ENCODE measurements around the gene SH3PXD2B.

SH3PXD2B gene

GRCh38 chr5:172380301-172380986 is 73.9 kb downstream of the SH3PXD2B start:
- no peak for TF ChIP-seq CTCF (IDR thresholded peaks at IDR 0.05)
- TF ChIP-seq ZFX (IDR thresholded peaks at IDR 0.05; ENCODE audit: borderline replicate concordance): no peak
- H3K27ac ChIP-seq: peak overlapping the region; percentile 81

- H3K27ac ChIP-seq: no peak overlapping the region
- no peak for TF ChIP-seq ZFX (IDR thresholded peaks at IDR 0.05; ENCODE audit: borderline replicate concordance)
- TF ChIP-seq CTCF (IDR thresholded peaks at IDR 0.05): no peak
These were observed 74.8 kb downstream of the SH3PXD2B start for GRCh38 chr5:172379481-172379880.

GRCh38 chr5:172377856-172378255 is 76.5 kb downstream of the SH3PXD2B start:
- TF ChIP-seq CTCF (IDR thresholded peaks at IDR 0.05) (no peak), ZFX (IDR thresholded peaks at IDR 0.05; ENCODE audit: borderline replicate concordance) (no peak)
- no peak overlapping the region for H3K27ac ChIP-seq

GRCh38 chr5:172377438-172377837 is 76.9 kb downstream of the SH3PXD2B start:
- H3K27ac ChIP-seq: no peak overlapping the region
- TF ChIP-seq ZFX (IDR thresholded peaks at IDR 0.05; ENCODE audit: borderline replicate concordance) (no peak), CTCF (IDR thresholded peaks at IDR 0.05) (no peak)

GRCh38 chr5:172374783-172375182 is 79.5 kb downstream of the SH3PXD2B start:
- TF ChIP-seq CTCF (IDR thresholded peaks at IDR 0.05) (no peak), ZFX (IDR thresholded peaks at IDR 0.05; ENCODE audit: borderline replicate concordance) (no peak)

GRCh38 chr5:172373680-172374079 is 80.6 kb downstream of the SH3PXD2B start:
- TF ChIP-seq ZFX (IDR thresholded peaks at IDR 0.05; ENCODE audit: borderline replicate concordance) (no peak), CTCF (IDR thresholded peaks at IDR 0.05) (no peak)
- H3K27ac ChIP-seq: no peak overlapping the region

More at GRCh38 chr5:172374783-172375182, 79.5 kb downstream of the SH3PXD2B start:
- H3K27ac ChIP-seq: no peak overlapping the region

GRCh38 chr5:172371684-172372083 is 82.6 kb downstream of the SH3PXD2B start:
- no peak overlapping the region for H3K27ac ChIP-seq
- TF ChIP-seq ZFX (IDR thresholded peaks at IDR 0.05; ENCODE audit: borderline replicate concordance) (no peak), CTCF (IDR thresholded peaks at IDR 0.05) (no peak)

Data from 22Rv1 (cell line).